Neuronal stem cell (in vitro differentiated cells): Measurements from ENCODE around the gene ADCK1.

ENCODE experiments used
- DNase-seq: peaks from one replicate; pipeline ENCODE4 v3.0.0-alpha.2; 2013; ENCODE audit warnings: low spot score
- H2AFZ ChIP-seq: one replicate; pipeline ENCODE4 v1.6.1; 2013; ENCODE audit warnings: mild to moderate bottlenecking, low read length, inconsistent platforms
- H2AK5ac ChIP-seq: 2 replicates; pipeline ENCODE4 v1.6.1; 2013; ENCODE audit warnings: low read depth, mild to moderate bottlenecking, inconsistent platforms, low read length, moderate library complexity, mixed read lengths
- H2BK120ac ChIP-seq: 2 replicates; pipeline ENCODE4 v1.6.1; 2013; ENCODE audit warnings: low read depth, mild to moderate bottlenecking, inconsistent platforms, low read length, moderate library complexity, mixed read lengths
- H2BK12ac ChIP-seq: one replicate; pipeline ENCODE4 v1.6.1; 2013; ENCODE audit warnings: low read length, inconsistent platforms
- H2BK15ac ChIP-seq: 2 replicates; pipeline ENCODE4 v1.6.1; 2013; ENCODE audit warnings: mild to moderate bottlenecking, low read length, inconsistent platforms, mixed read lengths
- H2BK5ac ChIP-seq: one replicate; pipeline ENCODE4 v1.6.1; 2013; ENCODE audit warnings: inconsistent platforms, mild to moderate bottlenecking, low read length, moderate library complexity
- H3K14ac ChIP-seq: one replicate; pipeline ENCODE4 v1.6.1; 2013; ENCODE audit warnings: low read length, inconsistent platforms
- H3K18ac ChIP-seq: 2 replicates; pipeline ENCODE4 v1.6.1; 2013; ENCODE audit warnings: low read length, inconsistent platforms
- H3K23ac ChIP-seq: 2 replicates; pipeline ENCODE4 v1.6.1; 2013; ENCODE audit warnings: low read depth, mild to moderate bottlenecking, mixed read lengths, low read length, inconsistent platforms; ENCODE audit not compliant: poor library complexity
- H3K27ac ChIP-seq: replicated peaks from 3 replicates; pipeline ENCODE4 v1.5.1; 2013; ENCODE audit warnings: low read length, inconsistent platforms
- H3K27me3 ChIP-seq, 3 experiments: 2 replicates each; pipeline ENCODE4 v1.6.1; 2013; ENCODE audit warnings: low read length in 3 of 3, mild to moderate bottlenecking in 2 of 3, inconsistent platforms in 1 of 3, low read depth in 1 of 3, mixed read lengths in 1 of 3, moderate library complexity in 1 of 3; ENCODE audit not compliant: control insufficient read depth in 3 of 3, insufficient read depth in 3 of 3
- H3K36me3 ChIP-seq, 2 donors: replicated peaks in 1 of 2; 2 replicates each; pipeline ENCODE4 v1.6.1; 2013; ENCODE audit warnings: low read length in 2 of 2; ENCODE audit not compliant: control insufficient read depth in 2 of 2, insufficient read depth in 2 of 2
- H3K4ac ChIP-seq: 2 replicates; pipeline ENCODE4 v1.6.1; 2013; ENCODE audit warnings: inconsistent platforms, mild to moderate bottlenecking, low read length, moderate library complexity
- H3K4me1 ChIP-seq, 2 donors: 1 replicate in 1 of 2; 2 replicates in 1 of 2; pipeline ENCODE4 v1.6.1; 2013; ENCODE audit warnings: low read length in 2 of 2, low read depth in 1 of 2; ENCODE audit not compliant: control insufficient read depth in 2 of 2, insufficient read depth in 1 of 2
- H3K4me2 ChIP-seq: one replicate; pipeline ENCODE4 v1.6.1; 2013; ENCODE audit warnings: mild to moderate bottlenecking, low read length, inconsistent platforms; ENCODE audit not compliant: insufficient read depth, poor library complexity, severe bottlenecking
- H3K4me3 ChIP-seq, 2 donors: 2 replicates each; pipeline ENCODE4 v1.5.1; 2013; ENCODE audit warnings: low read length in 2 of 2, mild to moderate bottlenecking in 2 of 2, inconsistent platforms in 1 of 2, moderate library complexity in 1 of 2
- H3K79me1 ChIP-seq: one replicate; pipeline ENCODE4 v1.6.1; 2013; ENCODE audit warnings: low read depth, mild to moderate bottlenecking, inconsistent platforms, low read length, moderate library complexity
- H3K9ac ChIP-seq: one replicate; pipeline ENCODE4 v1.6.1; 2013; ENCODE audit warnings: mild to moderate bottlenecking, low read depth, low read length, inconsistent platforms; ENCODE audit not compliant: poor library complexity
- H3K9me3 ChIP-seq, 2 donors: replicated peaks in 1 of 2; 2 replicates each; pipeline versions ENCODE3 to v1.6.1; 2013; ENCODE audit warnings: low read length in 2 of 2, mild to moderate bottlenecking in 2 of 2, inconsistent platforms in 1 of 2, low read depth in 1 of 2, mixed read lengths in 1 of 2, moderate library complexity in 1 of 2; ENCODE audit not compliant: control insufficient read depth in 2 of 2, insufficient read depth in 1 of 2
- H4K8ac ChIP-seq: one replicate; pipeline ENCODE4 v1.6.1; 2013; ENCODE audit warnings: low read depth, mild to moderate bottlenecking, inconsistent platforms, low read length, moderate library complexity
- H4K91ac ChIP-seq: one replicate; pipeline ENCODE4 v1.6.1; 2013; ENCODE audit warnings: low read length, low read depth, mild to moderate bottlenecking, inconsistent platforms; ENCODE audit not compliant: poor library complexity
- WGBS, 2 donors: extraction: QIAGEN DNeasy Blood & Tissue Kit; methylation state at CpG; one replicate each; pipeline ENCODE4 v1.1.7; 2013; ENCODE audit warnings: missing lambda C conversion rate in 2 of 2, mixed read lengths in 1 of 2; ENCODE audit not compliant: insufficient read length in 2 of 2, insufficient replicate concordance in 1 of 2; ENCODE audit errors: extremely low coverage in 2 of 2; 5-methylcytosine and 5-hydroxymethylcytosine counted together

Gene ADCK1

GRCh38 chr14:77865455-77865854 is 65.5 kb downstream of the ADCK1 start:
- Histone ChIP-seq H3K79me1 (no peaks in the 10 kb centered on the region), H3K4me3 (no peak overlapping the region), H3K4me2 (no peak overlapping the region), H2AFZ (no peak overlapping the region), H3K4me1 (no peaks in the 10 kb centered on the region), H2BK5ac (no peak overlapping the region), H3K27me3 (no peaks in the 10 kb centered on the region), H3K14ac (no peak overlapping the region), H3K23ac (no peak overlapping the region), H2AK5ac (no peak overlapping the region), H3K18ac (no peak overlapping the region), H2BK15ac (no peak overlapping the region), H3K9ac (no peak overlapping the region), H3K36me3 (no peaks in the 10 kb centered on the region), H2BK12ac (no peak overlapping the region), H4K8ac (no peak overlapping the region), H2BK120ac (no peak overlapping the region), H3K27ac (no peak overlapping the region), H4K91ac (no peak overlapping the region), H3K4ac (no peak overlapping the region), H3K9me3 (no peaks in the 10 kb centered on the region)
- WGBS, 2 donors = no CpG with 5 or more reads among the region's 6 CpGs
- DNase-seq = no peak

- H3K4me3 ChIP-seq = no peak overlapping the region
- no peak overlapping the region for H4K91ac ChIP-seq
- no peak overlapping the region for H3K9ac ChIP-seq
- no peak overlapping the region for H3K23ac ChIP-seq
- no peak overlapping the region for H2BK5ac ChIP-seq
- no peak overlapping the region for H2BK12ac ChIP-seq
- H3K79me1 ChIP-seq = no peaks in the 10 kb centered on the region
- no peak overlapping the region for H4K8ac ChIP-seq
- DNase-seq = no peak
- H3K14ac ChIP-seq = no peak overlapping the region
- H3K9me3 ChIP-seq = no peaks in the 10 kb centered on the region
- no peak overlapping the region for H2BK120ac ChIP-seq
- no peak overlapping the region for H3K4ac ChIP-seq
- no peak overlapping the region for H3K27ac ChIP-seq
- H3K27me3 ChIP-seq = no peaks in the 10 kb centered on the region
- H3K4me2 ChIP-seq = no peak overlapping the region
- no peaks in the 10 kb centered on the region for H3K4me1 ChIP-seq
- no CpG with 5 or more reads among the region's 3 CpGs for WGBS, 2 donors
- H2AK5ac ChIP-seq = no peak overlapping the region
- H3K18ac ChIP-seq = no peak overlapping the region
- no peaks in the 10 kb centered on the region for H3K36me3 ChIP-seq
- no peak overlapping the region for H2BK15ac ChIP-seq
- H2AFZ ChIP-seq = no peak overlapping the region
These were observed 67.0 kb downstream of the ADCK1 start for GRCh38 chr14:77866932-77867331.

GRCh38 chr14:77867476-77867875 is 67.6 kb downstream of the ADCK1 start:
- H2BK120ac ChIP-seq = no peak overlapping the region
- no peak for DNase-seq
- no peak overlapping the region for H3K18ac ChIP-seq
- no peak overlapping the region for H4K91ac ChIP-seq
- no peak overlapping the region for H3K4ac ChIP-seq
- no peaks in the 10 kb centered on the region for H3K4me1 ChIP-seq
- H2AFZ ChIP-seq = no peak overlapping the region
- H2AK5ac ChIP-seq = no peak overlapping the region
- H3K27me3 ChIP-seq = no peaks in the 10 kb centered on the region
- no peak overlapping the region for H3K4me2 ChIP-seq
- no peaks in the 10 kb centered on the region for H3K79me1 ChIP-seq
- no peak overlapping the region for H2BK5ac ChIP-seq
- WGBS, 2 donors = no CpG with 5 or more reads among the region's 7 CpGs
- H3K9ac ChIP-seq = no peak overlapping the region
- H3K27ac ChIP-seq = no peak overlapping the region
- H3K23ac ChIP-seq = no peak overlapping the region
- no peaks in the 10 kb centered on the region for H3K9me3 ChIP-seq
- no peaks in the 10 kb centered on the region for H3K36me3 ChIP-seq
- no peak overlapping the region for H3K14ac ChIP-seq
- H2BK12ac ChIP-seq = no peak overlapping the region
- H3K4me3 ChIP-seq = no peak overlapping the region
- H2BK15ac ChIP-seq = no peak overlapping the region
- no peak overlapping the region for H4K8ac ChIP-seq

- no CpG with 5 or more reads among the region's 13 CpGs for WGBS, 2 donors
- Histone ChIP-seq H2BK5ac (no peak overlapping the region), H2AFZ (no peak overlapping the region), H4K91ac (no peak overlapping the region), H2BK120ac (no peak overlapping the region), H3K36me3 (no peaks in the 10 kb centered on the region), H3K14ac (no peak overlapping the region), H3K9ac (no peak overlapping the region), H4K8ac (no peak overlapping the region), H3K4me2 (no peak overlapping the region), H2AK5ac (no peak overlapping the region), H3K23ac (no peak overlapping the region), H3K4me1 (no peaks in the 10 kb centered on the region), H3K18ac (no peak overlapping the region), H3K27ac (no peak overlapping the region), H3K27me3 (no peaks in the 10 kb centered on the region), H3K9me3 (no peaks in the 10 kb centered on the region), H3K79me1 (no peaks in the 10 kb centered on the region), H2BK12ac (no peak overlapping the region), H2BK15ac (no peak overlapping the region), H3K4me3 (no peak overlapping the region), H3K4ac (no peak overlapping the region)
- no peak for DNase-seq
These were observed 68.8 kb downstream of the ADCK1 start for GRCh38 chr14:77868552-77869285.
